Stomach (tissue), 9 donors: ENCODE data around the gene EVL. TPM values are rescaled to one million over a fixed set of nuclear protein-coding genes. Genes with fewer than 3 reads are reported as not detected.

Experiments
- DNase-seq, 2 donors: peaks; one replicate each; pipeline versions ENCODE4 v3.0.0 to v3.0.0-alpha.2; 2013 to 2019
- H3K27ac ChIP-seq, 5 donors: fragments of 200-600 bp in 4 of 5; sonication (generic) in 4 of 5; one replicate each; pipeline ENCODE4 v1.5.1; 2013 to 2019; ENCODE audit warnings: mild to moderate bottlenecking in 1 of 5, moderate library complexity in 1 of 5
- H3K27me3 ChIP-seq, 3 donors: fragments of 200-600 bp; sonication (generic); one replicate each; pipeline ENCODE4 v1.5.1; 2017 to 2019; ENCODE audit warnings: mixed run types in 1 of 3
- H3K36me3 ChIP-seq, 4 donors: fragments of 200-600 bp; sonication (generic); 1 replicate in 3 of 4; 2 replicates in 1 of 4; pipeline ENCODE4 v1.5.1; 2016 to 2019
- H3K4me1 ChIP-seq, 4 donors: fragments of 200-600 bp; sonication (generic); one replicate each; pipeline ENCODE4 v1.5.1; 2016 to 2019
- H3K4me3 ChIP-seq, 4 donors: fragments of 200-600 bp; sonication (generic) in 3 of 4; one replicate each; pipeline ENCODE4 v1.5.1; 2016 to 2019; ENCODE audit warnings: mild to moderate bottlenecking in 1 of 4
- H3K9me3 ChIP-seq, 4 donors: fragments of 200-600 bp; sonication (generic); one replicate each; pipeline ENCODE4 v1.5.1; 2016 to 2019
- CTCF ChIP-seq, 7 experiments: fragments of 450-650 bp in 4 of 7; fragments of 200-600 bp in 3 of 7; sonication (generic) in 3 of 7; IDR thresholded peaks; one replicate each; pipeline ENCODE4 v1.5.1; 2016 to 2019; ENCODE audit warnings: antibody characterized with exemption in 7 of 7, control low read depth in 2 of 7, mild to moderate bottlenecking in 1 of 7
- EP300 ChIP-seq: sonication (generic); formaldehyde crosslinking; IDR thresholded peaks from one replicate; pipeline ENCODE4 v1.6.1; 2017; ENCODE audit warnings: antibody characterized with exemption
- POLR2A ChIP-seq, 4 donors: fragments of 450-650 bp; IDR thresholded peaks; one replicate each; pipeline ENCODE4 v1.6.1; 2016; ENCODE audit warnings: antibody characterized with exemption in 4 of 4, control low read depth in 2 of 4, mild to moderate bottlenecking in 1 of 4, moderate library complexity in 1 of 4
- POLR2AphosphoS5 ChIP-seq, 3 donors: sonication (generic); formaldehyde crosslinking; IDR thresholded peaks; one replicate each; pipeline ENCODE4 v1.6.1; 2016; ENCODE audit warnings: antibody characterized with exemption in 3 of 3
- WGBS, 5 donors: extraction: QIAGEN DNeasy Blood & Tissue Kit in 3 of 5; methylation state at CpG; one replicate each; pipeline versions ENCODE4 v1.1.5 to v1.1.7; 2013 to 2018; 5-methylcytosine and 5-hydroxymethylcytosine counted together
- intact Hi-C: fragments of 100-400 bp; cut with DNase I; formaldehyde crosslinking; loops from one replicate; pipeline ENCODE4 v1.15.1; 2023; ENCODE audit warnings: low total_unique reads
- polyA plus RNA-seq, 3 donors: library from polyadenylated mRNA; stranded (reverse); fragments of 200-250 nt; gene quantifications; one replicate each; pipeline ENCODE4 v1.2.3, GENCODE V29; 2013
- small RNA-seq, 4 donors: library from RNA; depleted of rRNA; stranded (forward); fragments of <200 nt; gene quantifications; one replicate each; pipeline ENCODE3, GENCODE V24; 2016
- total RNA-seq, 5 donors: library from RNA; depleted of rRNA; stranded (reverse); fragments of >200 nt; gene quantifications; one replicate each; pipeline versions ENCODE4 v1.1.0 to v1.2.3, GENCODE V29; 2014 to 2016
- donor health status: healthy with polysubstance abuse.
- donor health status: Bipolar disorder and iron deficiency.
- donor health status: healthy.

EVL gene
- total and polyA plus RNA-seq, 8 donors: 23.3 to 111 (median 39.7) TPM

DNA sequence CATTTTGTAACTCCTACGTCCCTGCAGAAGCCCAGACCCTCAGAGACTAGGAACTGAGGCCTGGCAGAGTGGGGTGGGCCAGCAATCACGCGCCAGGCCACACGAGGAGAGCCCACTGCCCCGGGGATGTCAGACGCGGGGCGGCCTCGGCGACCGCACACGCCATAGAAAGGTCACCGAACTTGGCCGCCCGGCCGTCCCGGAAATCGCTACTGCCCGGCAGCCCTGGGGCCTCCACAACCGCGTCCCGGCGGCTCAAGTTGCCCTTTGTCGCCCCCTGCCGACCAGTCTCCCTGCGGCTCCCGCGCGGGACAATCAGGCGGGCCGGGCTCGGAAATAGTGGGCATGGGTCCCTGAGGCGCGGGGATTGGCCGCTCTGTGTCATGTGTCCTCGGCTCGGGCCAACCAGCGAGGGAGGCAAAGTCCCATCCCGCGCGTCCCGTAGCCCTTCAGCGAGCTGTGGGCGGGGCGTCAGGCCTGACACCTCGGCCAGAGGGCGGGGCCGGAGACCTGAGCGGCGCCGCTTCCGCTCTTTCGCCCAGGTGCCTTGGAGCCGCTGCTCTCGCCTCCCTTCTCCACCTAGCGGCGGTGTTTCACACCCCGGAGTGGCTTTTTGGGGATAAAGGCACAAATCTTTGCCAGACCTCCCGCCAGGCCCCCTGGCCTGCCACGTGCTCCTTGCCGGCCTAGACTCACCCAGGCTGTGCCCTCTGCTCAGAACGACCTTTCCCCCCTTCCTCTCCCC lies 127.6 kb downstream of the EVL start:
- TF ChIP-seq EP300: no peak
- peak; percentile 30 to 90 (median 33) for TF ChIP-seq POLR2AphosphoS5 (IDR thresholded peaks at IDR 0.05)
- TF ChIP-seq POLR2A (IDR thresholded peaks at IDR 0.05): no peak
- TF ChIP-seq CTCF (IDR thresholded peaks at IDR 0.05): peak in 6 of 7 experiments; percentile 74 to 96 (median 84)
- WGBS, 5 donors: 1 to 5% (median 2%) methylated on average over 6 to 62 of the region's 62 CpGs
- H3K4me3 ChIP-seq: peak overlapping the region; percentile 38 to 42 (median 39)
- peak; percentile 100 for DNase-seq
- no peaks in the 10 kb centered on the region for H3K36me3 ChIP-seq
- H3K27me3 ChIP-seq: no peaks in the 10 kb centered on the region
- H3K9me3 ChIP-seq: no peaks in the 10 kb centered on the region
- H3K4me1 ChIP-seq: peaks cover 22 to 36% (median 31%) of the 10 kb centered on the region in 4 donors
- H3K27ac ChIP-seq: peak overlapping the region; percentile 88 to 95 (median 90)
- intact Hi-C loops: no loop called here

Small RNA genes lying within 50 kb of the gene (small RNA-seq; reads per million reads assigned to genes)
- 2.8 to 8.3 (median 4.7) reads per million in 4 donors for gene MIR151B
- gene MIR342: 194 to 469 (median 338) reads per million in 4 donors

Other genes starting within 250 kb of the EVL start
- 10 to 100 TPM in 4 of 5 donors, 1 to 10 TPM in 1; 1.2 to 53.0 (median 25.0) TPM for gene DEGS2, start 94.2 kb downstream of the EVL start, total RNA-seq
- 1 to 10 TPM; 4.3 to 8.6 (median 7.7) TPM for gene DEGS2, start 94.2 kb downstream of the EVL start, polyA plus RNA-seq
- 10 to 100 TPM; 33.0 to 68.1 (median 57.8) TPM for gene YY1, start 173.7 kb downstream of the EVL start, total RNA-seq
- 10 to 100 TPM; 23.0 to 27.0 (median 26.3) TPM for gene YY1, start 173.7 kb downstream of the EVL start, polyA plus RNA-seq
- 100 to 1,000 TPM in 2 of 5 donors, 10 to 100 TPM in 3; 25.7 to 174 (median 30.1) TPM for gene SLC25A29, start 241.0 kb downstream of the EVL start, total RNA-seq
- 10 to 100 TPM in 2 of 3 donors, 1 to 10 TPM in 1; 9.0 to 58.3 (median 26.2) TPM for gene SLC25A29, start 241.0 kb downstream of the EVL start, polyA plus RNA-seq